ENCODE data around the gene KRT7.

DNA sequence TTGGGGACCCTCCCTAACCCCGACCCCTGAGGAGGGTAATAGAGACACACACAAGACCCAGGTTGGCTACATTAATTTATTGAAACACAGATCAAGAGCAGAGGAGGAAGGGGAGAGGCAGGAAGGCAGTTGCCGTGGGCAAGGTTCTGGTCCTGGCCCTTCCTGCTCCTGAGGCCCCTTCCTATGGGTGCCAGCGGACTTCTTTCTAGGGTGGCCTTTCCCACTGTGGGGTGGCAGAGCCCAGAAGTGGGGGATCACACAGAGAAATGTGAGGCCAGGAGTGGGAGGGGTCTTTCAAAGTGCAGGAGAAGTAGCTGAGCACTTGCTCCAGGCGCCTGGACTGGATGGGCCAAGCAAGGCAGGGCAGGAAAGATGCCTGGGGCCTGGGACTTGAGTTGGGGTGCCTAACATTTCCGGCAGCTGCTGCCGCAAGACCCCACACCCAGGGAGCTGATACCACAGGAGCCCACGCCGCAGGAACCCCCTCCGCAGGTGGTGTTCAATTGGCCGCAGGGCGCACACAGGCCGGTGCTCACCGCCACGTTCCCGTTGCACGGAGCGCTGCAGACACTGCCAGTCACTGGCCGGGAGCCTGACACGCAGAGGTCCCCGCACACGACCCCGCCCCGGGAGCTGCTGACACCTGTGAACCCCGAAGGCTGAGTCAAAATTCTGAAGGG, 52.9 kb downstream of the KRT7 start:
- no peak for TF ChIP-seq POLR2A (IDR thresholded peaks at IDR 0.05; ENCODE audit: low read depth, low read length)
- no peak for TF ChIP-seq POLR2AphosphoS5 (IDR thresholded peaks at IDR 0.05; ENCODE audit: insufficient read depth, low read depth, low read length)
- TF ChIP-seq, protein P1, sequence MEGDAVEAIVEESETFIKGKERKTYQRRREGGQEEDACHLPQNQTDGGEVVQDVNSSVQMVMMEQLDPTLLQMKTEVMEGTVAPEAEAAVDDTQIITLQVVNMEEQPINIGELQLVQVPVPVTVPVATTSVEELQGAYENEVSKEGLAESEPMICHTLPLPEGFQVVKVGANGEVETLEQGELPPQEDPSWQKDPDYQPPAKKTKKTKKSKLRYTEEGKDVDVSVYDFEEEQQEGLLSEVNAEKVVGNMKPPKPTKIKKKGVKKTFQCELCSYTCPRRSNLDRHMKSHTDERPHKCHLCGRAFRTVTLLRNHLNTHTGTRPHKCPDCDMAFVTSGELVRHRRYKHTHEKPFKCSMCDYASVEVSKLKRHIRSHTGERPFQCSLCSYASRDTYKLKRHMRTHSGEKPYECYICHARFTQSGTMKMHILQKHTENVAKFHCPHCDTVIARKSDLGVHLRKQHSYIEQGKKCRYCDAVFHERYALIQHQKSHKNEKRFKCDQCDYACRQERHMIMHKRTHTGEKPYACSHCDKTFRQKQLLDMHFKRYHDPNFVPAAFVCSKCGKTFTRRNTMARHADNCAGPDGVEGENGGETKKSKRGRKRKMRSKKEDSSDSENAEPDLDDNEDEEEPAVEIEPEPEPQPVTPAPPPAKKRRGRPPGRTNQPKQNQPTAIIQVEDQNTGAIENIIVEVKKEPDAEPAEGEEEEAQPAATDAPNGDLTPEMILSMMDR (IDR thresholded peaks at IDR 0.05; ENCODE audit: extremely low read depth in 1 of 2, insufficient read depth in 1 of 2, low read depth in 1 of 2, low read length in 2 of 2) = no peak
- TF ChIP-seq FOS (IDR thresholded peaks at IDR 0.05; ENCODE audit: borderline replicate concordance, insufficient read depth, low read length) = no peak
- TF ChIP-seq, protein P2, sequence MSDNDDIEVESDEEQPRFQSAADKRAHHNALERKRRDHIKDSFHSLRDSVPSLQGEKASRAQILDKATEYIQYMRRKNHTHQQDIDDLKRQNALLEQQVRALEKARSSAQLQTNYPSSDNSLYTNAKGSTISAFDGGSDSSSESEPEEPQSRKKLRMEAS (IDR thresholded peaks at IDR 0.05; ENCODE audit: insufficient read depth, insufficient read length) = no peak
- no peak for TF ChIP-seq EZH2 (IDR thresholded peaks at IDR 0.05; ENCODE audit: borderline replicate concordance, low read depth, low read length, severe bottlenecking)
- no peak for TF ChIP-seq MYC (IDR thresholded peaks at IDR 0.05; ENCODE audit: low read depth, low read length)
